Measurements from ENCODE around the gene TMEM120A. TPM values are rescaled to one million over a fixed set of nuclear protein-coding genes. Genes with fewer than 3 reads are reported as not detected.

TMEM120A gene
- total RNA-seq, 1 donor from 2014 or later = 34.2 TPM

- H3K9ac ChIP-seq (ENCODE audit: low read length) = no peak overlapping the region
- Mint-ChIP-seq H3K36me3 (ENCODE audit: low read depth, unreplicated experiment) (peaks cover 32% of the 10 kb centered on the region), H3K4me3 (ENCODE audit: unreplicated experiment) (no peak overlapping the region), H3K27ac (ENCODE audit: unreplicated experiment) (no peak overlapping the region), H3K27me3 (ENCODE audit: low read depth, unreplicated experiment) (no peaks in the 10 kb centered on the region), H3K9me3 (ENCODE audit: unreplicated experiment) (no peaks in the 10 kb centered on the region), H3K4me1 (ENCODE audit: low read depth, unreplicated experiment) (peaks cover 8% of the 10 kb centered on the region)
- peaks cover 28% of the 10 kb centered on the region for H3K4me1 ChIP-seq (ENCODE audit: insufficient read depth, low read length)
- no peaks in the 10 kb centered on the region for H3K79me2 ChIP-seq (ENCODE audit: insufficient read depth, low read length)
- H3K27me3 ChIP-seq (ENCODE audit: insufficient read depth, low read length) = no peaks in the 10 kb centered on the region
- H3K36me3 ChIP-seq (ENCODE audit: insufficient read depth, low read length) = peaks cover 2% of the 10 kb centered on the region
- no peak overlapping the region for H3K4me2 ChIP-seq (ENCODE audit: low read length)
- H2AFZ ChIP-seq (ENCODE audit: low read depth, low read length) = no peak overlapping the region
- FAIRE-seq (no peak), DNase-seq (ENCODE audit: low read depth) (no peak)
- H3K9me3 ChIP-seq (ENCODE audit: insufficient read depth, low read depth, low read length) = no peaks in the 10 kb centered on the region
- H3K27ac ChIP-seq (ENCODE audit: low read depth, low read length) = no peak overlapping the region
- TF ChIP-seq CTCF (IDR thresholded peaks at IDR 0.05; ENCODE audit: insufficient read depth, low read depth, low read length) (no peak), EZH2 (IDR thresholded peaks at IDR 0.05; ENCODE audit: insufficient read depth, low read length) (no peak)
- no peaks in the 10 kb centered on the region for H4K20me1 ChIP-seq (ENCODE audit: insufficient read depth, low read length)
- H3K4me3 ChIP-seq (ENCODE audit: insufficient read depth, low read depth, low read length) = no peak overlapping the region
These were observed 34.0 kb downstream of the TMEM120A start for GRCh38 chr7:75960372-75960771.

- DNase-seq (ENCODE audit: low read depth) (no peak), FAIRE-seq (no peak)
- H3K27ac Mint-ChIP-seq (ENCODE audit: unreplicated experiment) = no peak overlapping the region
These were observed 35.4 kb downstream of the TMEM120A start for GRCh38 chr7:75958802-75959543.

More at GRCh38 chr7:75958802-75959543, 35.4 kb downstream of the TMEM120A start:
- Histone ChIP-seq H3K27ac (ENCODE audit: low read depth, low read length) (no peak overlapping the region), H3K79me2 (ENCODE audit: insufficient read depth, low read length) (no peaks in the 10 kb centered on the region), H2AFZ (ENCODE audit: low read depth, low read length) (no peak overlapping the region), H4K20me1 (ENCODE audit: insufficient read depth, low read length) (no peaks in the 10 kb centered on the region), H3K27me3 (ENCODE audit: insufficient read depth, low read length) (no peaks in the 10 kb centered on the region), H3K9me3 (ENCODE audit: insufficient read depth, low read depth, low read length) (no peaks in the 10 kb centered on the region), H3K36me3 (ENCODE audit: insufficient read depth, low read length) (peaks cover 2% of the 10 kb centered on the region), H3K9ac (ENCODE audit: low read length) (no peak overlapping the region), H3K4me3 (ENCODE audit: insufficient read depth, low read depth, low read length) (no peak overlapping the region), H3K4me2 (ENCODE audit: low read length) (no peak overlapping the region), H3K4me1 (ENCODE audit: insufficient read depth, low read length) (peaks cover 28% of the 10 kb centered on the region)
- no peak for TF ChIP-seq EZH2 (IDR thresholded peaks at IDR 0.05; ENCODE audit: insufficient read depth, low read length)
- no peak for TF ChIP-seq CTCF (IDR thresholded peaks at IDR 0.05; ENCODE audit: insufficient read depth, low read depth, low read length)
- Mint-ChIP-seq H3K4me1 (ENCODE audit: low read depth, unreplicated experiment) (peaks cover 8% of the 10 kb centered on the region), H3K9me3 (ENCODE audit: unreplicated experiment) (no peaks in the 10 kb centered on the region), H3K4me3 (ENCODE audit: unreplicated experiment) (no peak overlapping the region), H3K36me3 (ENCODE audit: low read depth, unreplicated experiment) (peaks cover 33% of the 10 kb centered on the region), H3K27me3 (ENCODE audit: low read depth, unreplicated experiment) (no peaks in the 10 kb centered on the region)
